ENCODE measurements around the gene HCRTR1.

HCRTR1 gene

GRCh38 chr1:31574749-31575368, 42.6 kb upstream of the HCRTR1 start:
- Histone ChIP-seq H3K36me3 (ENCODE audit: insufficient read depth, low read length) (no peaks in the 10 kb centered on the region), H3K9me2 (replicated peaks; ENCODE audit: low read depth, low read length) (no peaks in the 10 kb centered on the region), H3K4me2 (ENCODE audit: low read depth, low read length, poor library complexity, severe bottlenecking) (no peak overlapping the region), H3K27me3 (ENCODE audit: insufficient read depth, low read length, poor library complexity, severe bottlenecking) (no peaks in the 10 kb centered on the region), H3K9ac (ENCODE audit: low read depth, low read length, poor library complexity, severe bottlenecking) (no peak overlapping the region), H3K4me3 (ENCODE audit: low read length, poor library complexity, severe bottlenecking) (no peak overlapping the region), H3F3A (ENCODE audit: low read depth) (no peaks in the 10 kb centered on the region), H4K20me1 (ENCODE audit: insufficient read depth, low read length, poor library complexity, severe bottlenecking) (no peaks in the 10 kb centered on the region), H3K4me1 (ENCODE audit: insufficient read depth, low read length, poor library complexity, severe bottlenecking) (peaks cover 9% of the 10 kb centered on the region), H3K9me3 (ENCODE audit: insufficient read depth, low read depth, low read length) (no peaks in the 10 kb centered on the region), H3K79me2 (ENCODE audit: insufficient read depth, low read length) (no peaks in the 10 kb centered on the region), H2AFZ (ENCODE audit: low read length) (no peak overlapping the region)
- TF ChIP-seq EZH2phosphoT487 (IDR thresholded peaks at IDR 0.05; ENCODE audit: borderline replicate concordance) (no peak), CTCF (conservative IDR thresholded peaks at IDR 0.05; ENCODE audit: low read length) (no peak)

GRCh38 chr1:31575369-31576140, 41.9 kb upstream of the HCRTR1 start:
- H4K20me1 ChIP-seq (ENCODE audit: insufficient read depth, low read length, poor library complexity, severe bottlenecking) = no peaks in the 10 kb centered on the region
- H2AFZ ChIP-seq (ENCODE audit: low read length) = no peak overlapping the region
- no peak for TF ChIP-seq EZH2phosphoT487 (IDR thresholded peaks at IDR 0.05; ENCODE audit: borderline replicate concordance)
- no peak for TF ChIP-seq CTCF (conservative IDR thresholded peaks at IDR 0.05; ENCODE audit: low read length)
- H3K9ac ChIP-seq (ENCODE audit: low read depth, low read length, poor library complexity, severe bottlenecking) = no peak overlapping the region
- no peaks in the 10 kb centered on the region for H3K9me3 ChIP-seq (ENCODE audit: insufficient read depth, low read depth, low read length)
- H3K27me3 ChIP-seq (ENCODE audit: insufficient read depth, low read length, poor library complexity, severe bottlenecking) = no peaks in the 10 kb centered on the region
- H3K36me3 ChIP-seq (ENCODE audit: insufficient read depth, low read length) = no peaks in the 10 kb centered on the region
- H3K4me1 ChIP-seq (ENCODE audit: insufficient read depth, low read length, poor library complexity, severe bottlenecking) = peaks cover 8% of the 10 kb centered on the region
- no peaks in the 10 kb centered on the region for H3F3A ChIP-seq (ENCODE audit: low read depth)
- no peak overlapping the region for H3K4me3 ChIP-seq (ENCODE audit: low read length, poor library complexity, severe bottlenecking)
- H3K79me2 ChIP-seq (ENCODE audit: insufficient read depth, low read length) = no peaks in the 10 kb centered on the region
- H3K9me2 ChIP-seq (replicated peaks; ENCODE audit: low read depth, low read length) = no peaks in the 10 kb centered on the region
- no peak overlapping the region for H3K4me2 ChIP-seq (ENCODE audit: low read depth, low read length, poor library complexity, severe bottlenecking)

- Histone ChIP-seq H2AFZ (ENCODE audit: low read length) (no peak within 1 kb of the TSS), H3F3A (ENCODE audit: low read depth) (no peaks in the 10 kb centered on the region), H3K9me3 (ENCODE audit: insufficient read depth, low read depth, low read length) (no peaks in the 10 kb centered on the region), H3K9ac (ENCODE audit: low read depth, low read length, poor library complexity, severe bottlenecking) (no peak within 1 kb of the TSS), H3K27me3 (ENCODE audit: insufficient read depth, low read length, poor library complexity, severe bottlenecking) (no peaks in the 10 kb centered on the region), H3K79me2 (ENCODE audit: insufficient read depth, low read length) (no peaks in the 10 kb centered on the region), H4K20me1 (ENCODE audit: insufficient read depth, low read length, poor library complexity, severe bottlenecking) (no peaks in the 10 kb centered on the region), H3K4me3 (ENCODE audit: low read length, poor library complexity, severe bottlenecking) (no peak within 1 kb of the TSS), H3K36me3 (ENCODE audit: insufficient read depth, low read length) (no peaks in the 10 kb centered on the region), H3K9me2 (replicated peaks; ENCODE audit: low read depth, low read length) (no peaks in the 10 kb centered on the region), H3K4me2 (ENCODE audit: low read depth, low read length, poor library complexity, severe bottlenecking) (no peak within 1 kb of the TSS), H3K4me1 (ENCODE audit: insufficient read depth, low read length, poor library complexity, severe bottlenecking) (peaks cover 2% of the 10 kb centered on the region)
- TF ChIP-seq CTCF (conservative IDR thresholded peaks at IDR 0.05; ENCODE audit: low read length) (no peak), EZH2phosphoT487 (IDR thresholded peaks at IDR 0.05; ENCODE audit: borderline replicate concordance) (no peak)
Observed at GRCh38 chr1:31576201-31576669, 41.3 kb upstream of the HCRTR1 start, which contains the start of gene TINAGL1. Gene TINAGL1, plus strand, starts transcription at chr1:31576515. Its CDS starts 634 bp downstream, at chr1:31577149.
